GM12878 (cell line): ENCODE results near the gene CFAP126.
"Not testable (repeated sequence)": the region's sequence is repeated elsewhere in the genome, so short reads cannot be mapped to it uniquely, and the experiment has no call there.

ENCODE experiments used
- BRCA1 ChIP-seq: IDR thresholded peaks from 2 replicates; pipeline ENCODE4 v1.6.1; 2011; ENCODE audit warnings: low read depth, low read length, improper control_type of control experiment
- CBX5 ChIP-seq: sonication (generic); IDR thresholded peaks from 2 replicates; pipeline ENCODE4 v1.6.1; 2016; ENCODE audit warnings: low read depth, moderate library complexity, mild to moderate bottlenecking, inconsistent platforms
- CEBPZ ChIP-seq: fragments of 150-350 bp; IDR thresholded peaks from 2 replicates; pipeline ENCODE4 v1.6.1; 2016; ENCODE audit warnings: low read depth, low read length
- CREB1 ChIP-seq: IDR thresholded peaks from 2 replicates; pipeline ENCODE4 v1.6.1; 2012; ENCODE audit warnings: low read depth, mild to moderate bottlenecking, inconsistent platforms
- CTCF ChIP-seq, 3 experiments: IDR thresholded peaks in 2 of 3; conservative IDR thresholded peaks in 1 of 3; 2 replicates each; pipeline ENCODE4 v1.5.1; 2011; ENCODE audit warnings: low read depth in 3 of 3, low read length in 3 of 3, mild to moderate bottlenecking in 3 of 3, control low read depth in 2 of 3, moderate library complexity in 2 of 3, inconsistent platforms in 1 of 3, mixed read lengths in 1 of 3; ENCODE audit not compliant: control insufficient read depth in 2 of 3, insufficient read depth in 1 of 3; ENCODE audit errors: extremely low read depth in 1 of 3
- EGR1 ChIP-seq, 2 experiments: IDR thresholded peaks; 1 replicate in 1 of 2; 2 replicates in 1 of 2; pipeline ENCODE4 v1.6.1; 2011 to 2012; ENCODE audit warnings: low read depth in 2 of 2, low read length in 2 of 2, borderline replicate concordance in 1 of 2, mild to moderate bottlenecking in 1 of 2, moderate library complexity in 1 of 2
- EZH2 ChIP-seq: IDR thresholded peaks from 2 replicates; pipeline ENCODE4 v1.6.1; 2012; ENCODE audit warnings: low read depth, mild to moderate bottlenecking, control low read depth, inconsistent platforms, low read length, borderline replicate concordance; ENCODE audit not compliant: control insufficient read depth
- GATAD2B ChIP-seq: fragments of 450-650 bp; conservative IDR thresholded peaks from 2 replicates; pipeline ENCODE4 v1.6.1; 2017; ENCODE audit warnings: low read depth, mild to moderate bottlenecking, moderate library complexity
- MYC ChIP-seq: IDR thresholded peaks from 2 replicates; pipeline ENCODE4 v1.6.1; 2011; ENCODE audit warnings: mild to moderate bottlenecking, low read length, moderate library complexity, inconsistent platforms; ENCODE audit not compliant: insufficient read depth, insufficient replicate concordance, insufficient read length, severe bottlenecking
- NBN ChIP-seq: fragments of 450-650 bp; IDR thresholded peaks from 2 replicates; pipeline ENCODE4 v1.6.1; 2016
- NFYB ChIP-seq: IDR thresholded peaks from 2 replicates; pipeline ENCODE4 v1.6.1; 2011; ENCODE audit warnings: low read depth, mild to moderate bottlenecking, low read length, improper control_type of control experiment, moderate library complexity; ENCODE audit not compliant: insufficient read depth
- NKRF ChIP-seq: fragments of 450-650 bp; conservative IDR thresholded peaks from 2 replicates; pipeline ENCODE4 v1.6.1; 2017; ENCODE audit warnings: mild to moderate bottlenecking, moderate library complexity
- SMC3 ChIP-seq: IDR thresholded peaks from 2 replicates; pipeline ENCODE4 v1.6.1; 2011; ENCODE audit warnings: low read length, improper control_type of control experiment, borderline replicate concordance
- ZNF274 ChIP-seq: IDR thresholded peaks from one replicate; pipeline ENCODE4 v1.8.0; 2011; ENCODE audit not compliant: insufficient read length, insufficient read depth

- TF ChIP-seq EZH2; NBN; CREB1; NFYB; GATAD2B; CTCF (IDR thresholded peaks at IDR 0.05 in 2 of 3, conservative IDR thresholded peaks at IDR 0.05 in 1 of 3; ENCODE audit: control insufficient read depth in 2 of 3, extremely low read depth in 1 of 3, insufficient read depth in 1 of 3, low read depth in 3 of 3, low read length in 3 of 3); CEBPZ; CBX5; BRCA1; EGR1 (IDR thresholded peaks at IDR 0.05; ENCODE audit: borderline replicate concordance in 1 of 2, low read depth in 2 of 2, low read length in 2 of 2); SMC3; ZNF274; MYC; NKRF: not testable (repeated sequence)
Observed at GRCh38 chr1:161413050-161413449, 45.4 kb upstream of the CFAP126 start.
